Subcutaneous abdominal adipose tissue (tissue), 5 donors: ENCODE measurements around the gene PCIF1.
A peak's percentile ranks its signal among the peaks of the same experiment; 100 is the strongest.

ENCODE experiments used
- H3K27ac ChIP-seq: one replicate; pipeline ENCODE4 v1.7.0; 2013; ENCODE audit warnings: low read depth, mild to moderate bottlenecking, inconsistent platforms, low read length, moderate library complexity
- H3K27me3 ChIP-seq, 5 donors: one replicate each; pipeline ENCODE4 v1.7.0; 2013; ENCODE audit warnings: low read length in 5 of 5, inconsistent platforms in 1 of 5; ENCODE audit not compliant: control insufficient read depth in 5 of 5, insufficient read depth in 4 of 5
- H3K36me3 ChIP-seq, 5 donors: one replicate each; pipeline ENCODE4 v1.7.0; 2013; ENCODE audit warnings: low read length in 5 of 5; ENCODE audit not compliant: control insufficient read depth in 5 of 5, insufficient read depth in 5 of 5
- H3K4me1 ChIP-seq, 5 donors: one replicate each; pipeline ENCODE4 v1.7.0; 2013; ENCODE audit warnings: low read length in 5 of 5, mild to moderate bottlenecking in 3 of 5, moderate library complexity in 1 of 5; ENCODE audit not compliant: control insufficient read depth in 5 of 5, insufficient read depth in 5 of 5
- H3K4me3 ChIP-seq, 5 donors: one replicate each; pipeline ENCODE4 v1.7.0; 2013; ENCODE audit warnings: low read length in 5 of 5, low read depth in 1 of 5
- H3K9ac ChIP-seq, 5 donors: one replicate each; pipeline ENCODE4 v1.7.0; 2013; ENCODE audit warnings: low read length in 5 of 5, mild to moderate bottlenecking in 4 of 5, moderate library complexity in 3 of 5
- H3K9me3 ChIP-seq, 5 donors: one replicate each; pipeline ENCODE4 v1.7.0; 2013; ENCODE audit warnings: low read length in 5 of 5; ENCODE audit not compliant: control insufficient read depth in 5 of 5
- donor health status: healthy.
- donor health status: healthy.
- donor health status: healthy.
- donor health status: healthy.
- donor health status: healthy.

PCIF1 gene

DNA sequence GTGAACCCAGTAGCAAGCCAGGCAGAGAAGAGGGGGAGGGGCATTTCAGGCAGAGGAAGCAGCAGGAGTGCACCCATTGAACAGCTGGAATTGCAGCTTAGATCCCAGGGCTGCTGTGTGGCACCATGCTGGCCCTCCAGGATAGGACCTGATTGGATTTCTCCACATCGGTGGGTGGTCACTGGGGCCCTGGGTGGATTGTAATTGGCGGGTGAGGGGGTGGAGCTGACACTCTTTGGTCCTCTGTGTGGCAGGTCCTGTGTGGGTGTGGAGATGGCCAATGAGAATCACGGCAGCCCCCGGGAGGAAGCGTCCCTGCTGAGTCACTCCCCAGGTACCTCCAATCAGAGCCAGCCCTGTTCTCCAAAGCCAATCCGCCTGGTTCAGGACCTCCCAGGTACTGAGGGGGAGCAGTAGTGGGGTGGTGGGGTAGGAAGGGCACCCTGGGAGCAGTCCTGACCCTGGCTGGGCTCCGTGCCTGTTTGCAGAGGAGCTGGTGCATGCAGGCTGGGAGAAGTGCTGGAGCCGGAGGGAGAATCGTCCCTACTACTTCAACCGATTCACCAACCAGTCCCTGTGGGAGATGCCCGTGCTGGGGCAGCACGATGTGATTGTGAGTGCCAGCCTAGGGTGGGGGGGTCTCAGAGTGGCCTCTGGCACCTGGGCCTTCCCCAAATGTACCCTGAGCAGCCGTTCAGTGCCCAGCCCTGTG is 4.4 kb downstream of the PCIF1 start:
- no peaks in the 10 kb centered on the region for H3K27me3 ChIP-seq
- no peaks in the 10 kb centered on the region for H3K9me3 ChIP-seq
- H3K4me3 ChIP-seq = no peak overlapping the region
- peaks cover 0 to 10% (median 8%) of the 10 kb centered on the region in 5 donors for H3K4me1 ChIP-seq
- no peak overlapping the region for H3K9ac ChIP-seq
- peaks cover 12 to 67% (median 60%) of the 10 kb centered on the region in 5 donors for H3K36me3 ChIP-seq
- H3K27ac ChIP-seq = no peak overlapping the region

GRCh38 chr20:45940053-45940452 is 5.6 kb downstream of the PCIF1 start:
- no peak overlapping the region for H3K4me3 ChIP-seq
- no peaks in the 10 kb centered on the region for H3K27me3 ChIP-seq
- peaks cover 0 to 7% (median 6%) of the 10 kb centered on the region in 5 donors for H3K4me1 ChIP-seq
- H3K27ac ChIP-seq = no peak overlapping the region
- H3K9me3 ChIP-seq = no peaks in the 10 kb centered on the region
- H3K36me3 ChIP-seq = peaks cover 18 to 78% (median 71%) of the 10 kb centered on the region in 5 donors
- H3K9ac ChIP-seq = no peak overlapping the region

DNA sequence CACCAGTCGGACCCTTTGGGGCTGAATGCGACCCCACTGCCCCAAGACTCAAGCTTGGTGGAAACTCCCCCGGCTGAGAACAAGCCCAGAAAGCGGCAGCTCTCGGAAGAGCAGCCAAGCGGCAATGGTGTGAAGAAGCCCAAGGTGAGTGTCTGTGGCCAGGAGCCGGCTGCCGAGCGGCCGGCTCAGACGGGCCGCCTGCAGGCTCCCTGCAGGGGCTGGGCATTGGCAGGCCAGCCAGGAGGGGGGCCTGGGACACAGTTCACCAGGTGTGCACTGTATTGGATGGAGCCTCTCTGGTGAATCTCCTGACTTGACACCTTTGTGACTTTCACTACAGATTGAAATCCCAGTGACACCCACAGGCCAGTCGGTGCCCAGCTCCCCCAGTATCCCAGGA is 6.0 kb downstream of the PCIF1 start:
- Histone ChIP-seq H3K4me1 (peaks cover 0 to 6% (median 5%) of the 10 kb centered on the region in 5 donors), H3K4me3 (no peak overlapping the region), H3K9ac (no peak overlapping the region), H3K27ac (no peak overlapping the region), H3K27me3 (no peaks in the 10 kb centered on the region), H3K36me3 (peaks cover 18 to 83% (median 75%) of the 10 kb centered on the region in 5 donors), H3K9me3 (no peaks in the 10 kb centered on the region)

DNA sequence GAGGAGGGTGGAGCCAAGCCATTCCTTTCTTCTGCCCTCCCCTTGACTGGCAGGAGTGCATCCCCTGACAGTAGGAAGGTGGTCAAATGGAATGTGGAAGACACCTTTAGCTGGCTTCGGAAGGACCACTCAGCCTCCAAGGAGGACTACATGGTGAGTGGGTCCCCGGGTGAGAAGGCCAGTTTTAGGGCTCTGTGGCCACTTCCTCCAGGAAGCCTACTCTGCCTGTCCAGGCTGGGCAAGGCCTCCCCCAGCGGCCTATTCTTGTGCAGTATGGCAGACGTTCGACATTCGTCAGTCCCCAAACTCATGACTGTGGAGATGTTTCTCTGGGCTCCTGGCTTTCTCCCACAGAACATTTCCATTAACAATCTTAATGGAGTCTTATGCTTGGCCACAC is 9.1 kb downstream of the PCIF1 start:
- no peaks in the 10 kb centered on the region for H3K9me3 ChIP-seq
- H3K4me1 ChIP-seq = peaks cover 4 to 14% (median 11%) of the 10 kb centered on the region in 5 donors
- no peak overlapping the region for H3K27ac ChIP-seq
- peaks cover 10 to 96% (median 90%) of the 10 kb centered on the region in 5 donors for H3K36me3 ChIP-seq
- no peak overlapping the region for H3K9ac ChIP-seq
- no peak overlapping the region for H3K4me3 ChIP-seq
- H3K27me3 ChIP-seq = no peaks in the 10 kb centered on the region

DNA sequence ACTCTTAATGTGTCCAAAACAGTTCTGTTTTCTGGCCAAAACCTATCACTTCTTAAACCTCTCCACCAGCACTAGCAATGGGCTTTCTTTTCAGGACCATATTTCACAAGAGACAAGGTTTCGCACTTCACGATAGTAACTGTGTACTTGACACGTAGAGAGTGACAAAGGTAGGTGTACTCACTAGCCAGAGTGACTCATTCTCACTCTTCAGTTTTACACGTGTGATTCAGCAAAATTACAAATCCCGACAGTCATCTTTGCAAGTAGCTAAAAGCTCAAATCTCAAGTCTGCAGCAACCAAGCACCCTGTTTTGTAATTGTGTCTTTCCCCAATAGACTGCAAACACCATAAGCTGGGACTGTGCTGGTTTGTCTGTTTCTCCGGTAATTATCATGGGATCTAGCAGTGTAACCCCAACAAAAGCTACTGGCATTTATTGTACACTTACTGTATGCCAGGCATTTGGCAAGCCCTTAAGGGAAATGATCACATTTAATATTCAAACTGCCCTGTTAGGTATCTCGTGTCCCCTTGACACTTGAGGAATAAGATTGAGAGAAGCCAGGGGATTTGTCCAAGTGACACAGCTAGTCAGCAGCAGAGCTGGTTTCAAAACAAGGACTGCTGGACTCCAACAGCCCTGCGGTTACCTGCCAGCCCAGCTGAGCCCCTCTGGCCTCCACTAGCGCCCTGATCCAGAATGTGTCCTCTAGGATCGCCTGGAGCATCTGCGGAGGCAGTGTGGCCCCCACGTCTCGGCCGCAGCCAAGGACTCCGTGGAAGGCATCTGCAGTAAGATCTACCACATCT is 9.9 kb downstream of the PCIF1 start:
- H3K9ac ChIP-seq = no peak overlapping the region
- no peak overlapping the region for H3K4me3 ChIP-seq
- peaks cover 4 to 14% (median 11%) of the 10 kb centered on the region in 5 donors for H3K4me1 ChIP-seq
- peaks cover 10 to 96% (median 90%) of the 10 kb centered on the region in 5 donors for H3K36me3 ChIP-seq
- H3K27me3 ChIP-seq = no peaks in the 10 kb centered on the region
- H3K27ac ChIP-seq = no peak overlapping the region
- no peaks in the 10 kb centered on the region for H3K9me3 ChIP-seq

GRCh38 chr20:45944965-45945677 is 10.6 kb downstream of the PCIF1 start:
- peaks cover 8 to 96% (median 90%) of the 10 kb centered on the region in 5 donors for H3K36me3 ChIP-seq
- no peaks in the 10 kb centered on the region for H3K9me3 ChIP-seq
- no peak overlapping the region for H3K9ac ChIP-seq
- H3K27ac ChIP-seq = no peak overlapping the region
- H3K4me1 ChIP-seq = peaks cover 4 to 14% (median 11%) of the 10 kb centered on the region in 5 donors
- H3K27me3 ChIP-seq = no peaks in the 10 kb centered on the region
- H3K4me3 ChIP-seq = no peak overlapping the region

GRCh38 chr20:45945678-45946148 is 11.2 kb downstream of the PCIF1 start:
- Histone ChIP-seq H3K9me3 (no peaks in the 10 kb centered on the region), H3K9ac (peak overlapping the region in 1 of 5 donors; percentile 22), H3K4me3 (no peak overlapping the region), H3K27me3 (no peaks in the 10 kb centered on the region), H3K36me3 (peaks cover 7 to 96% (median 90%) of the 10 kb centered on the region in 5 donors), H3K27ac (peak overlapping the region; percentile 76), H3K4me1 (peaks cover 4 to 14% (median 11%) of the 10 kb centered on the region in 5 donors)

DNA sequence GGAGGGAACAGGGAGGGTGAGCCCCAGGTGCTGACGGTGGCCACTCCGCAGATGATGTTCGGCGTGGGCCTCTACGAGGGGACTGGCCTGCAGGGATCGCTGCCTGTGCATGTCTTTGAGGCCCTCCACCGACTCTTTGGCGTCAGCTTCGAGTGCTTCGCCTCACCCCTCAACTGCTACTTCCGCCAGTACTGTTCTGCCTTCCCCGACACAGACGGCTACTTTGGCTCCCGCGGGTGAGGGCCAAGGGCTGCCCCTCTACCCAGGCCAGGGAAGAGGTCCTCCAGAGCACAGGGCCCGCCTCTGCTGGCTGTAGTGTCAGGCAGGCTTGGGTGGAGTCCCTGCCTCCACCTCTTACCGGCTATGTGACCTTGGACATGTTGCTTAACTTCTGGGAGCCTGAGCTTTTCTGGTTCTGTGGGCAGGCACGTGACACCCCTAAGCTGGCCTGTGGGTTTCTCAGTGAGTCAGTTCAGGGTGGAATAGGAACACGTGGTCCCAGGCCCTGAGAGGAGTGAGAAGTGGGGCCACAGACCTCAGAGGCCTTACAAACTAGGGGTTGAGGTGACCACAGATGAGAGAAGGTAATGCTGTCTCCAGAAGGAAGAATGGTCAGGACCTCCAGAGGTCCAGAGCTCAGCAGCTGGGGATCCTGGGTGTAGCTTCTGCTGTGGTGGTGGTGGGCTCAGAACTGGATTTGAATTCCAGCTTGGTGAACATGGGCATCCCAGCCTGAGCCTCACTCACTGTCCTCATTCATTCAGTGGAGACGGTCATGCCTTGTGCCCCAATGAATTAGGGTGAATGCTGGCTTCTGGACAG is 11.9 kb downstream of the PCIF1 start:
- H3K4me1 ChIP-seq = peaks cover 4 to 14% (median 11%) of the 10 kb centered on the region in 5 donors
- H3K36me3 ChIP-seq = peaks cover 7 to 96% (median 88%) of the 10 kb centered on the region in 5 donors
- H3K4me3 ChIP-seq = no peak overlapping the region
- H3K27me3 ChIP-seq = no peaks in the 10 kb centered on the region
- H3K27ac ChIP-seq = peak overlapping the region; percentile 76
- peak overlapping the region in 2 of 5 donors; percentile 22 to 41 for H3K9ac ChIP-seq
- no peaks in the 10 kb centered on the region for H3K9me3 ChIP-seq
